GM19043 (cell line): ENCODE results near the gene FBLN2.

Experiments
- ATAC-seq: cut with Tn5 transposase; IDR thresholded peaks from one replicate; pipeline ENCODE4 v1.9.1; 2021; ENCODE audit warnings: low read depth; ENCODE audit not compliant: unreplicated experiment

FBLN2 gene

GRCh38 chr3:13596426-13597205 is 47.7 kb downstream of the FBLN2 start:
- no peak for ATAC-seq

GRCh38 chr3:13597661-13598060 is 48.7 kb downstream of the FBLN2 start:
- no peak for ATAC-seq

GRCh38 chr3:13598201-13598600 is 49.3 kb downstream of the FBLN2 start:
- no peak for ATAC-seq

GRCh38 chr3:13598926-13599886 is 50.3 kb downstream of the FBLN2 start:
- ATAC-seq: no peak

- ATAC-seq: no peak
Observed at GRCh38 chr3:13599887-13600450, 51.0 kb downstream of the FBLN2 start.

GRCh38 chr3:13600950-13601691 is 52.2 kb downstream of the FBLN2 start:
- no peak for ATAC-seq

- ATAC-seq: no peak
Observed at GRCh38 chr3:13601692-13602080, 52.8 kb downstream of the FBLN2 start.

- ATAC-seq: no peak
Observed at GRCh38 chr3:13605555-13605954, 56.6 kb downstream of the FBLN2 start.

GRCh38 chr3:13607821-13608597 is 59.1 kb downstream of the FBLN2 start:
- no peak for ATAC-seq

- no peak for ATAC-seq
Observed at GRCh38 chr3:13608969-13609725, 60.2 kb downstream of the FBLN2 start.

- no peak for ATAC-seq
Observed at GRCh38 chr3:13610006-13610570, 61.2 kb downstream of the FBLN2 start.

- no peak for ATAC-seq
Observed at GRCh38 chr3:13611221-13611620, 62.3 kb downstream of the FBLN2 start.

- ATAC-seq: no peak
Observed at GRCh38 chr3:13612829-13613228, 63.9 kb downstream of the FBLN2 start.

GRCh38 chr3:13613343-13614190 is 64.6 kb downstream of the FBLN2 start:
- no peak for ATAC-seq

- no peak for ATAC-seq
Observed at GRCh38 chr3:13614607-13615006, 65.7 kb downstream of the FBLN2 start.

- no peak for ATAC-seq
Observed at GRCh38 chr3:13615019-13615528, 66.1 kb downstream of the FBLN2 start.

- ATAC-seq: no peak
Observed at GRCh38 chr3:13616359-13616758, 67.4 kb downstream of the FBLN2 start.
